ENCODE data around the gene AGA.

AGA gene

GRCh38 chr4:177441803-177442622 is at the start of gene AGA:
Gene AGA (minus strand): TSS chr4:177442437. CDS start chr4:177442375, 62 bp downstream.
- peak; percentile 88 to 94 for DNase-seq (ENCODE audit: low read depth in 1 of 2, low spot score in 1 of 2)

GRCh38 chr4:177492022-177492421 is 49.8 kb upstream of the AGA start:
- DNase-seq (ENCODE audit: low read depth in 1 of 2, low spot score in 1 of 2): no peak

DNA sequence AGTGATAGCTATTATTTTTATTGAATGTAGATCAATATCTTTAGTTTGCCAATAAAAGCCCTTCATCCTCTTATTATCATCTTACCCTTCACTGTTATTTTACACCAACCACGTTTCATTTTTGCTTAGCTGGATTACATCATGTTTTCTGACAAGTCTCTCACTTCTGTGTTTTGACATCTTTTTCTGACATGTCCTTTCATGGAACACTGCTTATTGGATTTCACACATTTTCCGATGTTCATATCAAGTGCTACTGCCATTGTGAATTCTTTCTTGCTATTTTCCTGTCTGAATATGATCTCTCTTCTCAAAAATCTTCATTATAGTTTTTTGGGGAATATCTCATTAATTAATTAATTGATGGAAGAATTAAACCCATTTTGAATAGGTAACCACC is 48.5 kb upstream of the AGA start:
- DNase-seq (ENCODE audit: low read depth in 1 of 2, low spot score in 1 of 2): no peak

GRCh38 chr4:177489471-177490246 is 47.4 kb upstream of the AGA start:
- DNase-seq (ENCODE audit: low read depth in 1 of 2, low spot score in 1 of 2): no peak

DNA sequence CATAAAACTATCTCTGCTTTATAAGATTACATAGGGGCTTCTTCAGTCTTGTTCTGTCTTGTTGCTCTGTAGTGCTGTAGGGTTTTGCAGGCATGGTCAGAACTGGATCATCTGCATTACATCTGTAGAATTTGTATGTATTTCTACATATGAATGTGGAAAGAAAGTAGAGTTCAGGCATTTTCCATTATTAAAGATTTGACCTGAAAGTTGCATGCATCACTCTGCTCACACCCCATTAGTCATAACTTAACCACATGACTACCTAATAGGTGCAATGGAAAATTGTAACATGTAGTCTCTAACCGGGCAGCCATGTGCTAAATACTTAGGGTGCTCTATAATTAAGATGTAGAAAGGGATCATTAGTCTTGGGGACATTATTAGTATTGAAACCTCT is 45.7 kb upstream of the AGA start:
- no peak for DNase-seq (ENCODE audit: low read depth in 1 of 2, low spot score in 1 of 2)

- DNase-seq (ENCODE audit: low read depth in 1 of 2, low spot score in 1 of 2): no peak
These were observed 43.3 kb upstream of the AGA start for GRCh38 chr4:177485528-177485927.

- DNase-seq (ENCODE audit: low read depth in 1 of 2, low spot score in 1 of 2): no peak
These were observed 42.4 kb upstream of the AGA start for GRCh38 chr4:177484613-177485021.

DNA sequence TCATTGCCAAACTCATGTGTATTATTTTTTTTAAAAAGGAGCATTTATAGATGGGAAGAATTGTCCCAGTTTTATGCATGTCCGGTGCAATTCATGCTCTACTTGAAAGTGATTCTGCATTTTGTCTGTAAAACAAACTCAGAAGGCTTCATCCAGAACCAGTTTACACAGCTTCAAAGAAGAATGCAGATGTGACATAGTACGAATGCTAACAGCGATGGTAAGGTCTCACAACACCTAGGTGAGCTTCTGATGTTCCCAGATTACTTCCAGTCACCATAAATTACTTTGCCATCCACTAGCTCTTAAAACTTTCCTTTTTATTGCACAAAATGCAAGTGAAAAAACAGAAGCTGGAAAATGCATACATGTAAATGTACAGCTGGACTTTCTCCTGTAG is 41.5 kb upstream of the AGA start:
- DNase-seq (ENCODE audit: low read depth in 1 of 2, low spot score in 1 of 2): no peak

DNA sequence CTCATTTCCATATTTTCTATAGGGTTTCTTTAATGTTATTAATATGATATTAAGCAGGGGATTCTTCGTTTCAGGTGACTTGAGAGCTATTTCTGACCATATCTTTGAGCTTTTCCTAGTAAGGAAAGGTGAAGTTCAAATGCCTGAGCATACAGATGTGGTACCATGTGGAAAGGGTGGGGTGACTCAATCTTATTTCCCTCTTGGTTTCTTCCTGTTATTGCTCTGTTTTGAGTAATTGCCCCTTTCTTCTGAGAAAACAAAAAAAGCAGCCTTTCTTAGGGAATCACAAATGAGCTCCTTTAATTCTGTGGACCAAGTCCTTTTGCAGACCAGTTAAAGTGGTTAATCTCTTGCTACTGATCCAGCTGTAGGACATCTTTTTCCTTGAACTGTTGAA is 41.0 kb upstream of the AGA start:
- DNase-seq (ENCODE audit: low read depth in 1 of 2, low spot score in 1 of 2): no peak

DNA sequence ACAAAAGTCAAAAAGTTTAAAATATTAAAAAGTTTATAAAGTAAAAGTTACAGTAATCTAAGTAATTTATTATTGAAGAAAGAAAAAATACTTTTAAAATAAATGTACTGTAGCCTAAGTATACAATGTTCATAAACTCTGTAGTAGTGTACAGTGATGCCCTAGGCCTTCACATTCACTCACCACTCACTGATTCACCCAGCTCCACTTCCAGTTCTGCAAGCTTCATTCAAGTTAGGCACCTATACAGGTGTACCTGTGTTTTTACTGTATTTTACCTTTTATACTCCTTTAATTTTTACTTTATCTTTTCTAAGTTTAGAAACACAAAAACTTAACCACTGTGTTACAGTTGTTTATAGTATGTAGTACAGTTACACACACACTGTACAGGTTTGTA is 40.1 kb upstream of the AGA start:
- DNase-seq (ENCODE audit: low read depth in 1 of 2, low spot score in 1 of 2): no peak

GRCh38 chr4:177480795-177481194 is 38.6 kb upstream of the AGA start:
- DNase-seq (ENCODE audit: low read depth in 1 of 2, low spot score in 1 of 2): no peak

- DNase-seq (ENCODE audit: low read depth in 1 of 2, low spot score in 1 of 2): no peak
These were observed 36.8 kb upstream of the AGA start for GRCh38 chr4:177479063-177479462.

DNA sequence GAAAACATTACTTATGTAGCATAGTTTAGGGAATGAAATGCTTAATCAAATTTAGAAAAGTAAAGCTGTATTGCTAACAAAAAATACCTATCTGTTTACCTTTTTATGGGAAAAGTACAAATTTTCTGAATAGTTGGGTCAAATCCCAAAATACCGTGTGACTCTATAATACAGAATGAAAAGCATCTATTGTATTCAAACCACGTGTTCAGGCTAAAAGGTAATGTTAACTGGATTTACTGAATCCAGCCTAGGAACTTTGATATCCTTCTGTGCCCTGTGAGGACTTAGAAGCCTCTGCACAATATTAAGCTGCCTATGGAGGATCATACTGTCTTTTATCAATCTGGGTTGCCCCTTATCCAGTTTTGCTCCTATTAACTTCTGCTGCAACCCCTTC is 36.3 kb upstream of the AGA start:
- no peak for DNase-seq (ENCODE audit: low read depth in 1 of 2, low spot score in 1 of 2)

DNA sequence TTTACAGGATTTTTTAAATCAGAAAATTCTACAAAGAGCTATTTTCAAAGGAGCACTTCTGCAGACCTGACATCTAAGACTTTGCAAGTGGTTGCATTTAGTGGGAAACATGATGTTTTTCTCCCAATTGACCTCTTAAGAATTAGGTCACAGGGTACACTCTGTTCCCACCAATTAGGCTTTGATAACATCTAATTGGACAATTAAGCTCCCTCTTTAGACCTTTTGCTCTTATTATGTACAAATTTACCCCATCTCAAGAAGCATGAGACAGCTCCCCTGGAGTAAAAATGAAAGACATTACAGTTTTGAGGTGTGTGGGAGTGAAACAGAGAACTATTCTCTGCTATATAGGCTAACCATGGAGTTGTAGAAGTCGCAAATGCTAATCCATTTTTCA is 31.8 kb upstream of the AGA start:
- DNase-seq (ENCODE audit: low read depth in 1 of 2, low spot score in 1 of 2): no peak

- no peak for DNase-seq (ENCODE audit: low read depth in 1 of 2, low spot score in 1 of 2)
These were observed 21.8 kb upstream of the AGA start for GRCh38 chr4:177464026-177464425.

DNA sequence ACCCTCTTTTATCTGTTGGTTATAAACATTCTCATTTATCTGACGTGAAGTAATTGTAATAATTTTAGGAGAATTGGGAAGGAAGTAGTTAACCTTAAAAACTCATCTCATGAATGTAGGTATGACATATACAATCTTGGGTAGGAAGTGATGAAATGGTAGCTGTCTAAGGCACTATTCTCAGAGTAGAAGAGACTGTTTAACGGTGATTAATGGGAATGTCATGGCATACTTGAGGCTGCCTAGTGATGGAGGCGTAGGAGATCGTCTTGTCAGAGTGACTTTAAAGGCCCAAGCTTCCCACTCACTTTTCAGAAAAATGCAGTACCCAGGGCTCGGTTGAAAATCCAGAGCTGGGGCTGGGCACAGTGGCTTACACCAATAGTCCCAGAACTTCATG is 19.4 kb upstream of the AGA start:
- no peak for DNase-seq (ENCODE audit: low read depth in 1 of 2, low spot score in 1 of 2)

GRCh38 chr4:177460460-177460859 is 18.2 kb upstream of the AGA start:
- no peak for DNase-seq (ENCODE audit: low read depth in 1 of 2, low spot score in 1 of 2)

DNA sequence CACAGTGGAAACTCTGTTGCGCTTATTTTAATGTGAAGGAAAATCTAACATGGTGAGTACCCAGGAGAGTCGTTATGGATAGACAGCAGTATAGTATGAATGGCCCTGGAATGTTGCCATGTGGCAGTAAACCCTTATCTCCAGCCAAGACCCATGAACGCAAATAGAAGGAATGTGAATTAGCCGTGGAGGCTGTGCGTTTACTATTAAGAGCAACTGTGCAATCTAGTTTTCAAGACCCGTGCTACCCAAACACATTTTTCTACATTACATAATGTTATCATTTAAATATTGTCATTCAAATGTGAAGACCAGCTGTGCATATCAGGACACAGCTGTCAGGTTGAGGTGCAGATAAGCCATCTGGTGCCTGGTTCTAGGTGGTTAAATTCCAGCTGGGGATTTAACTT is 13.3 kb upstream of the AGA start:
- DNase-seq (ENCODE audit: low read depth in 1 of 2, low spot score in 1 of 2): no peak

DNA sequence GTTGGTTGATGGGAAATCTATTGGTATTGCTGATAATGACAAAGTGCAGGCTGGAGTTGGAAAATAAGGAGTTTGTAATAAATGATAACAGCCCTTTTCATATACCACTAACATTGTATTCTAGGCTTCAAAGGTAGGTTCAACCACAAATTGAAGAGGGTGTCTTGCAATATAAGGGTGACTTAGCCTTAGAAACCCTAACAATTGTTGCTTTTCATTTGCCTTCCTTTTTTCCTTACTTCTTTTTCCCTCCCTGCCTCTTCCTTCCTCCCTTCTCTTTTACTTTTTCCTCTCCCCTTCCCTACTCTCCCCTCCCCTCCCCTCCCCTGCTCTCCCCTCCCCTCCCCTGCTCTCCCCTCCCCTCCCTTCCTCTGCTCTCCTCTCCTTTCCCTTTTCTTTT is 10.9 kb upstream of the AGA start:
- DNase-seq (ENCODE audit: low read depth in 1 of 2, low spot score in 1 of 2): no peak

- DNase-seq (ENCODE audit: low read depth in 1 of 2, low spot score in 1 of 2): no peak
These were observed 8.9 kb upstream of the AGA start for GRCh38 chr4:177451108-177451500.

DNA sequence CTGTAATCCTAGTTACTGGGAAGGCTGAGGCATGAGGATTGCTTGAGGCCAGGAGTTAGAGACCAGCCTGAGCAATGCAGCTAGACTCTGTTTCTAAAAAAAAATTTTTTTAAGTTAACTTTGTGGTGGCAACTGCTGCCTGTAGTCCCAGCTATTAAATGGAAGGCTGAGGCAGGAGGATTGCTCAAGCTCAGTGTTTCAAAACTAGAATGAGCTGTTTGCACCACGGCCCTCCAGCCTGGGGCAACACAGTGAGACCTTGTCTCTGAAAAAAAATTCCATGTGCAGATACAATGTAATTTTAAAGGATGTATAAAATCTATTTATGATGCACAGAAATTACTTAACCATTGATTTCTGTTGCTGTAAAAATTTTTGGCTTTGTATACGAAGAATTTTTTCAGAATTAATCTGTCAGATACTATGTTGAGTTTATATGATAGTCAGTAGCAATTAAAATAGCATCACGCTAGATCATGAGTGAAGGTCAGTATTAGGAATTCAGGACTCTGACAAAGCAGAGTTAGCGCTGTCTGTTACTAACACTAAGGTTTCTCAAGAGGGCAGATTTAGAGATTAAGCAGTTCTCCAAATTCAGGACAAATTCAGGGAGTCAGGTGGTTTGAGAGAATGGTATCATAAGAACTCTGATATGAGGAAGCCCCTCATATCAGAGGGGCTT is 8.3 kb upstream of the AGA start:
- DNase-seq (ENCODE audit: low read depth in 1 of 2, low spot score in 1 of 2): no peak

DNA sequence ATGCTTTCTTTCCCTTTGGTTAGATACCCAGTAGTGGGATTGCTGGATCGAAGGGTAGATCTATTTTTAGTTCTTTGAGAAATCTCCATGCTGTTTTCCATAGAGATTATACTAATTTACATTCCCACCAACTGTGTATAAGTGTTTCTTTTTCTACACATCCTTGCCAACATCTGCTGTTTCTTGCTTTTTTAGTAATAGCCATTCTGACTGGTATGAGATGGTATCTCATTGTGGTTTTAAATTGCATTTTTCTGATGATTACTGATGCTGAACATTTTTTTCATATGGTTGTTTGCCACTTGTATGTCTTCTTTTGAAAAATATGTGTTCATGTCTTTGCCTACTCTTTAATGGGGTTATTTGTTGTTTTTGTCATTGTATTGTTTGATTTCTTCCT is 6.6 kb upstream of the AGA start:
- no peak for DNase-seq (ENCODE audit: low read depth in 1 of 2, low spot score in 1 of 2)
